Ishikawa (cell line): Measurements from ENCODE around the gene DNAJC22.

Experiments used
- CREB1 ChIP-seq: IDR thresholded peaks from 2 replicates; pipeline ENCODE4 v1.6.1; 2012; ENCODE audit warnings: low read depth
- EP300 ChIP-seq: IDR thresholded peaks from 2 replicates; pipeline ENCODE4 v1.6.1; 2012; ENCODE audit warnings: borderline replicate concordance
- TAF1 ChIP-seq: IDR thresholded peaks from 2 replicates; pipeline ENCODE4 v1.6.1; 2012; ENCODE audit warnings: low read depth, mild to moderate bottlenecking
- YY1 ChIP-seq: IDR thresholded peaks from 2 replicates; pipeline ENCODE4 v1.6.1; 2012; ENCODE audit warnings: low read depth

DNA sequence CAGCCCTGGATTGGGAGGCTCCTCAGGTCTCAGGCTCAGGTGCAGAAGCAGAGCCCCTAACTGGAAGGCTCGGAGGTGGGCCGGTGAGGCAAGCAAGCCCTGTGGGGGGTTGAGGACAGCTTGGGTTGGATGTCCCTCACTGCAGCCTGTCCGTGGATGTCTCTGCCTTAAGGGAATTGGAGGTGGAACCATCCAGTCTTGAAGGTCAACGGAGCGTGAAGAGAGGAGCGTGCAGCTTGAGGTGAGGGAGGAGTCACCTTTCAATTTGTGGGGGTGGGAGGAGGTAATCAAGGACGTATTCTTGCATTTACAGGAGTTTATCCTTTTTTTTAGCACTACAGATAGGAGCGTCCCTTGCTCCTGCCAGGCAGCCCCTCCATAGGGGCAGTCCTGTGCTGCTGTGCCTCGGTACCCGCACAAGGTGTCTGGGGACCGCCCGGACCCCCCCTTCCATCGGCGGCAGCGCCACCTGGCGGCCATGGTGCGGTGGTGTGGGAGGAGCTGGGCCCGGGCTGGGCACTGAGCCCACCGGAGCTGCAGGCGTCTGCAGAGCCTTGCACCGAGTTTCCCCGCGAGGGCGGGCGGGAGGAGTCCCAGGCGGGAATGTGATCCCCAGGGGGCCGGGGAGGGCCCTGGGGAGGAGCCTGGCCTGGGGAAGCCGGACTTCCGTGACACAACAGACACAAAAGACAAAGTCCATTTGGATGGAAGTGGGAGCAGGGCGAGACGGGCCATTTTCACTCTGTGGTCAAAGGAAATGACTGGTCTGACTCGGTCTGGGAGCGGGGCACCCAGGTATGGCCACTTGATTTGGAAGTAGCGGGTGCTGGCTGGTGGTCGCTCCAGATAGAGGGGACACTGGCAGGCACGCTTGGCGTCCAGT, 864 bp downstream of the DNAJC22 start:
- TF ChIP-seq CREB1 (no peak), EP300 (no peak; the same call in 1 of the 2 replicates), TAF1 (no peak; the same call in 1 of the 2 replicates), YY1 (no peak)
